GM18520 (cell line): Measurements from ENCODE around the gene ITGA11.

Experiments used
- ATAC-seq: cut with Tn5 transposase; IDR thresholded peaks from one replicate; pipeline ENCODE4 v1.9.1; 2021; ENCODE audit not compliant: unreplicated experiment

The ITGA11 gene, protein sequence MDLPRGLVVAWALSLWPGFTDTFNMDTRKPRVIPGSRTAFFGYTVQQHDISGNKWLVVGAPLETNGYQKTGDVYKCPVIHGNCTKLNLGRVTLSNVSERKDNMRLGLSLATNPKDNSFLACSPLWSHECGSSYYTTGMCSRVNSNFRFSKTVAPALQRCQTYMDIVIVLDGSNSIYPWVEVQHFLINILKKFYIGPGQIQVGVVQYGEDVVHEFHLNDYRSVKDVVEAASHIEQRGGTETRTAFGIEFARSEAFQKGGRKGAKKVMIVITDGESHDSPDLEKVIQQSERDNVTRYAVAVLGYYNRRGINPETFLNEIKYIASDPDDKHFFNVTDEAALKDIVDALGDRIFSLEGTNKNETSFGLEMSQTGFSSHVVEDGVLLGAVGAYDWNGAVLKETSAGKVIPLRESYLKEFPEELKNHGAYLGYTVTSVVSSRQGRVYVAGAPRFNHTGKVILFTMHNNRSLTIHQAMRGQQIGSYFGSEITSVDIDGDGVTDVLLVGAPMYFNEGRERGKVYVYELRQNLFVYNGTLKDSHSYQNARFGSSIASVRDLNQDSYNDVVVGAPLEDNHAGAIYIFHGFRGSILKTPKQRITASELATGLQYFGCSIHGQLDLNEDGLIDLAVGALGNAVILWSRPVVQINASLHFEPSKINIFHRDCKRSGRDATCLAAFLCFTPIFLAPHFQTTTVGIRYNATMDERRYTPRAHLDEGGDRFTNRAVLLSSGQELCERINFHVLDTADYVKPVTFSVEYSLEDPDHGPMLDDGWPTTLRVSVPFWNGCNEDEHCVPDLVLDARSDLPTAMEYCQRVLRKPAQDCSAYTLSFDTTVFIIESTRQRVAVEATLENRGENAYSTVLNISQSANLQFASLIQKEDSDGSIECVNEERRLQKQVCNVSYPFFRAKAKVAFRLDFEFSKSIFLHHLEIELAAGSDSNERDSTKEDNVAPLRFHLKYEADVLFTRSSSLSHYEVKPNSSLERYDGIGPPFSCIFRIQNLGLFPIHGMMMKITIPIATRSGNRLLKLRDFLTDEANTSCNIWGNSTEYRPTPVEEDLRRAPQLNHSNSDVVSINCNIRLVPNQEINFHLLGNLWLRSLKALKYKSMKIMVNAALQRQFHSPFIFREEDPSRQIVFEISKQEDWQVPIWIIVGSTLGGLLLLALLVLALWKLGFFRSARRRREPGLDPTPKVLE

DNA sequence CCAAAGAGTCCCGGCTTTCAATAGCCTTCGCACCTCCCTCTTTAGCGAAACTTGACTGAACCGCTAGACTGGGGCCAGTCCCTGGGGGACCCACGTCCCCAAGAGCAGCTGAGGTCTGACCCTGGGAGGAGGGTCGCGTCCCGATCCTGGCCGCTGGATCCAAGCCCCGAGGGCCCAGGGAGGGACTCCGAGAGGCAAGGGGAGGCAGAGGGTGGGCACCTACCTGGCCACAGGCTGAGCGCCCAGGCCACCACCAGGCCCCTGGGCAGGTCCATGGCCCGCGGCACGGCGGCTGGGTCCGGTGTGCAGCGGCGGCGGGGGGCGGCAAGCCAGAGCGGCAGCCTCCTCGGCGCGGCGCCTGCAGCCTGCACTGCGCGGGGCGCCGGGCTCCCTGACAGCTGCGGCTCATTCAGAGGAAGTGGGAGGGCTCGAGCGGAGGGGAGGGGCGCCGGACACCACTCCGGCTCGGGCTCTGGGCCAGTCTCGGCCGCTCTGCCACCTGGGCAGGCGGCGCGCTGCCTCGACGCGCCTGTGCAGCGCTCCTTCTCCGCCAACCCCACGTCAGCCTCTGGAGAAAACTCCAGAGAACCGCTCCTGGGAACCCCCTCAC, at the start of gene ITGA11:
Gene ITGA11, minus strand, starts transcription at position 372 of the 610 bp plus-strand sequence. Its CDS starts 97 bp downstream, at position 275.
- ATAC-seq = no peak

DNA sequence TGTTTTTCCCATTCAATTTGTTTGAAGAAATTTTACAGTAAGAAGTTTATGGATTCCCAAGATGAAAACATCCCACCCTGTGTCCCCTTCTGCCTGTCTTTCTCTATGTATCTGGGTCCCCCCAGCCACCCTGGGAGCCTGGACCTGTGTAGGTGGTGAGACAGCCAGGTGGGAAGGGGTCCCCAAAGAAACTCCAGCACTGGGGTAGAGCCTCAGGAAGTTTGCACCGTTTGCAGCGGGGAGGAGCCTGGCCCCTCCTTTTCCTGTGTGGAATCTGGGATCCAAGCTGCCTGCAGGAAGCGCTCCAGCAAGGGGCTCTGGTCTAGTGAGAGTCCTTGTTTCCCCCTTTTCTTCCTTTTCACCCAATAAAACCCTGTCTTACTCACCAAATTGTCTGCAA, 49.4 kb upstream of the ITGA11 start:
- ATAC-seq = no peak

DNA sequence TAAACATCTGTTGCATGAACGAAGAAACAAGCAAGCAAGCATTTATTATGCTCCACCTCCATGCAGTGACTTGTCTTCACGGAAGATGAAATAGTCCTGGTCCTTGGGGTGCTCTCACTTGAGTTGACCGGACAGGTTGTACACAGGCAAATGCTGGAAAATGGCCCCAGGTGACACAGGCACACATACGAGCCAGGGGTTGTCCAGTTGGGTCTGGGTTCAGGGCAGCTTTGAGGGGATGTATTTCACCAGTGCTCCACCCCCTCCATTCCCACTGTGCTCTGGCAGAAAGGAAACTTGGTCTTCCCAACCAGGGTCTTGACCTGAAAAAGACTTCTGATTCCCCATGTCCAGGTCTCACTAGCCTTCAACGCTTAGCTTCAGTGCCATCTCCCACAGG, 48.3 kb upstream of the ITGA11 start:
- no peak for ATAC-seq

DNA sequence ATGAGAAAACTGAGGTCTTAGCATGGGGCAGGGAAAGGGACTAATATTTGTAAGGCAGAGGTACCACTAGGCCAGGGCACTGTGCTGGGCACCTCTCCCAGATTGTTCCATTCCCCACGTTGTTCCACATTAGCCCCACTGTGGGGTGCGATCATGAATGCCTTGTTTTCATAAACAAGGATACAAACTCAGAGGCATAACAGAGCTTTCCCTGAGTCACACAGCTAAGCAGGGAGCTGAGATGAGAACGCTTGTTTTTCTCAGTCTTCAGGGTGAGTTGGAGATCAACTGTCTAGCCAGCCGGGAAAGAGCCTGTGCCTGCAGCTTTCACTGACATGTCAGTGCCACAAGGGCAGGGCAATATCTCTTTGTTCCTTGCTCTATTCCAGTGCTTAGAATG, 47.9 kb upstream of the ITGA11 start:
- no peak for ATAC-seq

DNA sequence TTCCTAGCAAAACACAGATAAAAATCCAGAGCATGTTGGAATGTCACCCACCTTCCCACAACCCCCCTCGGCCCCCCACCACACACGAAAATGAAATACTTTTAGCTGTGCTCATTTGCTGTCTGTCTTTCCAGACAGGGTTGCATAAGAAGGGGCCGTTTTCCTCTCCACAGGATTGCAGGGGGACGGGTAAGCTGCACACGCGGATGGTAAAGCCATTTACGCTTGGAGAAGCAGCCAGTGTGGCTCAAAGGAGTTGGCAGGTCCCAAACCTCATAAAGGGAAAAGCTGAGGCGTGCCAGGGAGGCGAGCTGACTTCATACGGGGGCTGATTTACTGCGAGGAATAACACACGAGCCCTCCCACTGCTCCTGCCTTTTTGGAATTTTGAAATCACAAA, 47.4 kb upstream of the ITGA11 start:
- ATAC-seq = no peak

DNA sequence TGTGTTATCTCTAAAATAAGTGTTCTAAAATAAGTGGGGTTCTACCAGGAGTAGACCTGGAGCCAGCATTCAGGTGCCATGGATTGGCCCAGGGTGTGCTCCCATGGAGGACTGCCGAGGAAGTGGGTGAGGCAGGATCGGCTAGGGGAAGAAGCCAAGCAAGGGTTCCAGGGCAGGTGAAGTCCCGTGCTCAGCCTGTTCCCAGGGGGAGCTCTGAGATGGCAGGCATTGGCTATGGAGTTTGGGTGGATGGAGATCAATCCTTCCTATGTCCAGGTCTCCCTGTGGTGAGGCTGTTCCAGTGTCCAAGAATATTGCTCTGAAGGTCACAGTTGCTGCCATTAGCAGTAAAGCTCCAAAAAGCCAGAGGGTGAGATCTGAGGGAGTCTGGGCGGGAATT, 46.9 kb upstream of the ITGA11 start:
- ATAC-seq = no peak

DNA sequence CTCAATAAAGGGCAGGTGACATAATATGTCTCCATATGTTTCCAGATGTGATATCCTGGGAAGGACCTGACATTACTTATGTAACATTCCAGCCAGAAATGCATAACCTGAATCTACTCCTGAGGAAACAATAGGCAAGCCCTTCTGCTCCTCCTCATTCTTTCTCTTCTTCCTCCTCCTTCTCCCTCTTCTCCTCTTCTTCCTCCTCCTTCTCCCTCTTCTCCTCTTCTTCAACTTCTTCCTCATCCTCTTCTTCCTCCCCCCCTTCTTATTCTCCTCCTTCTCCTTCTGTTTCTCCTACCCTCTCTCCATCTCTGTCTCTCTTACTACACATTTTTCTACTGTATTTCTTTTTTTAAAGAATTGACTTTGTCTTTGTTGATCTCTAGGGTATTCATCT, 43.5 kb upstream of the ITGA11 start:
- ATAC-seq = no peak

DNA sequence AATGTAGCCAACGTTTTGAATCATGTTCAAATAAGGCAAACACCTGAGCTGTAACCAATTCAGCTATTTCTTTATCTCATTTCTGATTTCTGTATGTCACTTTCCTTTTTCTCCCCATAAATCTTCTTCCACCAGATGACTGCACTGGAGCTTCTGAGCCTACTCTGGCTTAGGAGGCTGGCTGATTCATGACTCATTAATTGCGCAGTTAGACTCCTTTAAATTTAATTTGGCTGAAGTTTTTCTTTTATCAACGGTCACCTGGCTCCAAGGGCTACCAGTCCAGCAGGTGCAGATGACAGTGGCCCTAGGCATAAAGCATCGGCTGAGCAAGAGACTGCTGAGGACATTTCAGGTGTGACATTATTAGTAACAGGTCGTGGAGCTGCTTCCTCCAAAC, 39.6 kb upstream of the ITGA11 start:
- ATAC-seq = no peak

DNA sequence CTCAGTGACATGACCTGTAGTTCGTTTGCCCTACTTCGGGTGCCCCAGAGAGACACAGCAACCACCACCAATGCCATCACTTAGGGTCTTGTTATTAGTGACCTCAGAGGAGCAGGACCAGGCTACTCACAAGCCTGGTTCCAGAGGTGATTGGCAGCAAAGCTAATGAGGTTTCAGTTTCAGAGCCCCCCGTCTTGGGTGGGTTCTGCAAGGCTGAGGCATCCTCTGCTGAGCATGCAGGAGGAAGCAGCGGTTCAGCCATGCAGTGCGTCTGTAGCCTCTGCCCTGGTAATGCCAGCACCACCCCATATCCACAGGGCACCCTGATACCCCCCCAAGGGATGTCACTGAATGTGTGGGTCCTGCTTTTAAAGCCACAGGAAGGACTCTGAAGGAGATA, 39.0 kb upstream of the ITGA11 start:
- ATAC-seq = no peak

DNA sequence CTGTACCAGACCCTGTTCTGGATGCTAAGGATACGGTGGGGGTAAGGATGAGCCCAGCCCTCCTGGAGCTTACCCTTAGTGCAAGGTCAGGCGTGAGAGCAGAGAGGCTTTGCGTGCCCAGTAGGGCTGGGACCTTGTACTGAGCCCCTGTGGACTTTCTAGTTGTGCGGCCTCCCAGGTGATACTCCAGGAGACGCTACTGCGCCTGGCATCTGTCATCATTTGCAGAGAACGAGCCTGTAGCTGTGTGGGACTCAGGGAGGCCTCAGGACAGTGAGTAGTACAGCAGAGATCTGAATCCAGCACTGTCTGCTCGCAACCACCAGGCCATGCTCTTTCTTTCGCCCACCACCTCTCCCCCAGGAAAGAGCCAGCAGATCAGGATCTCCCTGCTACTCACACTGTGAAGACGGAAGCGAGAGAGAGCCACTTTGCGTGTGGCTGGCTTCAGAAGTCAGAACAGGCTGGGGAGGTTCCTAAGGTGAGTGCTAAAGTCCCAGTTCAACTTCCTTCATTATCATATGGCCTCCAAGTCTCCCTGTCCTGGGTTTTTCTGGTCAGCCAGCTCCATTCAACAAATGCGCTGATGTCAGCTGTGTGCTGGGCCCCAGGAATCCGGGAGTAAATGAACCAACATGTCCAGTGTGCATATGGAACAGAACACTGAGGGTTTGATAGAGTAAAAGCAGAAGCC, 38.2 kb upstream of the ITGA11 start:
- ATAC-seq = no peak

DNA sequence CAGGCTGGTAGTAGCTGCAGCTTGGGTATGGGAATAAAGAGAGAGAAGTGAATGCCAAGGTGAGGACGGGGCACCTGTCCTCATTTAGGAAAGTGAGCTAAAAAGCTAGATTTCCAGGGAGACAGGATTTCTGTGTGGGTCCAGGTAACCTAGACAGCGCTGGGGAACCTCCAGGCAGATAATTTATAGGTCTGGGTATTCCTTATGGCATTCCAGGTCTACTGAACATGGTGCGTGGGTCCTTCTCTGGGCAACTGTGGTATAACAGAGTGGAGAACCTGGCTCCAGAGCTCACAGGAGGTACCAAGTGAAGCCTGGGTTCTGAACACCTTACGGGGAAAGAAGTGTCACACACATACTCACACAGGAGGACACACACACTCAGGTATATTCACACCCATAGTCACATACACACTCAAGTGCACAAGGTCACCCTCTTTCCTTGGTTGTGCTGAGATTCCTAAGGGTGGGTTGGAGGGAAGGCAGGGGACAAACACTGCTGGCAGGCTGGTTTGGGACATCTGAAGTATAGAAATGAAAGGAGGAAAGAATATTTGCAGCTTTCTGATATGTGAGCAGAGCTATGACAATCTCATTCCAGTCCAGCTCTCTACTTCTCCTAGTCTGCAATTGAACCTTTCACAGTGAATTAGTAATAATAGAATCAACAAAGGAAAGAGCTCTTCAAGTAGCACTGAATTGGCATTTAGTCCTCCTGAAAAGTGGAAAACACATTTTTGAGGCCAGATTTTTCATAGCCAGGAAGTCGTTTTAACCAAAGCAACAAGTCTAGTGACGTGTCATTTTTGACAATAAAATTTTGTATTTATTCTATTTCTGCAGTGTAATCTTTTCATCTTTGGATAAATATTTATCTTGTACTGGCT, 37.4 kb upstream of the ITGA11 start:
- ATAC-seq = no peak

DNA sequence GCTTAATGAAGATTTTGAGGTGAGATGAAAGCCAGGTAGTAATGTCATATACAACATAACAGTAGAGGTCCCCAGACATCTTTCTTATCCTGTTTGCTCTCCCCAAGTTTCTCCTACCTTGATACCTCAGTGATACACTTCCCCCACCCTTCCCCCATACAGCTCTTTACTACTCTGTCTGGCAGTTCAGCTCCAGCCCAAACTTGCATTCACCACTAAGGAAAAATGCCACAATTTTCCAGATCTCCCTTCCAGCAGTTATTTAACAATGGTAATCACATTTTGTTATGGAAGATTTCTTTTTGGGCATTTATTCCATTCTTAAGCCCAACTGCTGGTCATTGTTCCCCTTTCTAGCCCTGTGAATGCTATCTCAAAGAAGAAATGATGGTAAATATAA, 34.9 kb upstream of the ITGA11 start:
- ATAC-seq = no peak

DNA sequence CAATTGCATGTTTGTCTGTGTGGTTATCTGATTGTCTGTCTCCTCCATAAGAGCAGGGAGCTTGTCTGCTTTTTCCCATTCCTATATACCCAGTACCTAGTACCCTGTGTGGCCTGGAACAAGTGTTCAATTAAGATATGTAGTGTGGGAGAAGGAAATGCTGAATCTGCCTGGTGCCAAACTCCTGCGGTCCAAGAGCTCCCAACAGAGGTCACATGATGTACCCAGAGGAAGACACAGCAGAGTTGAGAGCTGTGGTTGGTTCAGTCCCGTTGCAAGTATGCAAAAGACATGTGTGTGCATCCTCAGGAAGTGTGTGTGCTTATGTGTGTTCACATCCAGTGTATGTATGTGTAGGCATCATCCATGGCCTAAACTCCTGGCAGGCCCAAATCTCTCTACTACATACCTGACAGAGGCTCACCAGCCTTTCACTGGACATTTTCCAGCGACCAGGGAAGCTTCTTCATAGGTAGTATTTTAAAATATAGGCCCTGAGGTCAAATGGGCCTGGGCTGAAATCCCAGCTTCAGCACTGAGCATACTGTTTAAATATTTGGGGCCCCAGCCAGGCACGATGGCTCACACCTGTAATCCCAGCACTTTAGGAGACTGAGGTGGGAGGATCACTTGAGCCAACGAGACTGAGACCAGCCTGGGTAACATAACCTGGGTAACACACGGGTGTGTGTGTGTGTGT, 34.0 kb upstream of the ITGA11 start:
- ATAC-seq = no peak

DNA sequence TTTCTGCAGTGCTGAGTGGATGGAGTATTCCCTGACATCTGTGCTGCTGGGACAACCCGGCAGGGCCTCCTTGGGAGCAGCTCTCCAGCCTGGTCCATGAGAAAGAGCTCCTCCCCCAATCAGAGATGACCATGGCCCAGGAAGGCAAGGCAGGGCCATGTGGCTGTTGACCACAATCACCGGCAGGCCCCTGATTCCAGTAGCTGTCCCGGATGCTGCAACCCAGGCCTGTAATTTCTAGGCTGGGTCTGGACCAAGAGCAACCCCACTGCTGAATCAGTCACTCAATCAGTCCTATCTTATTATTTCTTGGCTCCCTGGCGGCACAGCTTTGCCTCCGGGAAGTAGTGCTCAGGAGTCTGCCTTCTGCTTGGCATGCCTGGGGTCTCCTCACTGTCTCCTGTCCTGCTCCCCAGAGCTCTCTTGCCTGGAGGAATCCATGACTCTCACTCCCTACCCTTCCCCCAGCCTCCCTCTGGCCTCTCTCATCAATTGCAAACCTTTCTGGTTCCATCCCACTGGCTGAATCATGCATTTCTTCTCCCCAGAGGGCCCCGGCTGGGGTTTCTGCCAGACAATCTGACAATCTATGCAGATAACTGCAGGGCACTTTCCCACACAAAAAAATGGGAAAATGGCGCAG, 32.6 kb upstream of the ITGA11 start:
- ATAC-seq = no peak

DNA sequence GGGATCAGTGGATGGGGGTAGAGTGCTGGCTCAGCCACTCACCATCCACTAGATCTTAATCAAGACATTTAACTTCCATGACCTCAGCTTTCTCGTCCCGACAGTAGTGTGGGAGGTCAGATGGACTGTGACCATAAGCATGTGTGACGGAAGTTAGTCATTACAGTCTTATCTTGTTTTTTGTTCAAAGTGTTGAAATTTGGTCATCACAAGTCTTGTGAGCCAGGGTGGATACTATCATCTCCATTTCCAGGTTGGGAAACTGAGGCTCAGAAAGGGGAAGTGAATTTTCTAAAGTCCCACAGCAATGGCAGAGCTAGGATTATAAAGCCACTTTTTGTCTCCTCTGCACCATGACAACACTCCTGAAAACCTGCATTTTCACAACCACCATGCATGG, 32.0 kb upstream of the ITGA11 start:
- no peak for ATAC-seq

DNA sequence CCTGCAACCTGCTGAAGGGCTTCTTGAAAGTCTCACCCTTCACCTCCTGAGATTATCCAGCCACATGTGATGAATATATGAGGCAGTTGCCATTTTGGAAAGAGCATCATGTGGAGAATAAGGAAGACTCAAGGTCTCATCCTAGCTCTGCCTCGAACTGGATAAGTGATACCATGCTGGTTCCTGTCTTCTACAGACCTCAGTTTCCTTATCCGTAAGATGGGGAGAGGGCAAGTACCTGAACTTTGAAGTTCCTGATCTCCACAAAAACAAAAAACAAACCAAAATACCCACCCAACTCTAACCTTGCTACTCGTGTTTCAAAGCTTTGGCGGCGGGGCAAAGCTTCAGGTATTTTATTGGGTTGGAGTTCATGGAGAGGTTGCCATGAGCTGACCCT, 31.5 kb upstream of the ITGA11 start:
- ATAC-seq = no peak

DNA sequence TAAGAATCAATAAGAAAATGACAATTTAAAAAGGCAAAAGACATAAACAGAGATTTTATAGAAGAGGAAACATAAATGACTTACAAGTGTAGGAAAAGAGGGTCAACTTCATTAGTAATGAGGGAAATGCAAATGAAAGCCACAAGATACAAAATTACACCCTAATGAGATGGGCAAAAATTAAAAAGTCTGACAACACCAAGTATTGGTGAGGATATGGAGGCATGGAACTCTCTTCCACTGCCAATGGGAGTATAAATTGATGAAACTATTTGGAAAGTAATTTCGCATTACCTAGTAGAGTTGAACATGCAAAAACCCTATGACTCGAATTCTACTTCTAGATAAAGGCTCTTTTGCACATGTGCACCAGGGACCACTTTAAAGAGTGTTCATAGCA, 28.2 kb upstream of the ITGA11 start:
- ATAC-seq = no peak

DNA sequence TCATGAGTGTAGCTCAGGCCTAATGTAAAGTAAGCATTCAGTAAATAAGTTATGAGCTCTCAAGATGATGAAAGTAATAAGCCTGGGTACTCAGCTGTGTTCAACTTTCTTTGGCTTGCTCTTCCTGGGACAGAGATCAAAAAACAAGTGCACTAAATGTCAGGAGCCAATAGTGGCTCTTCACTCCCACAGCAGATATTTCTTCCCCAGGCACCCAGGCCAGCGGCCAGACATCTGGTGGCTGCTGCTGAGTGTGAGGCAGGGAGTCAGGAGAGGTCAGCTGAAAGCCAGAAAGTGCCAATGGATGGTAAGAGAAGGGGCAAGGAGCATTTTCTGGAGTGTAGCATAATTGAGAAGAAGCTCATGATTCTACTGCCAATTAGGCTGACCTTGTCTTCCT, 18.2 kb upstream of the ITGA11 start:
- no peak for ATAC-seq

DNA sequence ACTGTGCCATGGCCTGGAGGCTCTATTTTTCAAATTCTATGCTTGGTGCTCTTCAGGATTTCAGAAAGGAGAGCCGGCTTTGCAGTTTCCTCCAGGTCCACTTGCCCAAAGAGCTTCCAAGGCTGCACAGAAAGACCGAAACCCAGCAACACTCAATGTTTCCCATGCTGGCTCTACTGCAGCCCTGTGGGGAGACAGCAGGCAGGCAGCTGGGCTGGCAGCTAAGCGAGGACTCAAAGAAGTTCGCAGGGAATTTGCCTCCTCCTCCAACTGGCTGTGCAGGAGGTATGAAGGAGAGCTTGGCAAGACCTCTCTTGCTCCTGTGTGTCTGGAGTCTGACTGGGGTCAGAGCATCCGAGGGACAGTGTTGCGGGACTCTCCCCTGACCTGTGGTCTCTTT, 17.4 kb upstream of the ITGA11 start:
- no peak for ATAC-seq
